GM12891 (cell line): Measurements from ENCODE around the gene FUBP3.

Experiments
- PAX5 ChIP-seq: IDR thresholded peaks from 2 replicates; pipeline ENCODE4 v1.6.1; 2011; ENCODE audit warnings: low read length, moderate library complexity, mild to moderate bottlenecking; ENCODE audit not compliant: insufficient read depth, severe bottlenecking
- POLR2A ChIP-seq: IDR thresholded peaks from 2 replicates; pipeline ENCODE4 v1.6.1; 2011; ENCODE audit warnings: low read depth, low read length, control low read depth
- POLR2AphosphoS5 ChIP-seq: IDR thresholded peaks from 2 replicates; pipeline ENCODE4 v1.6.1; 2011; ENCODE audit warnings: low read depth, low read length, control low read depth
- SPI1 ChIP-seq: IDR thresholded peaks from 2 replicates; pipeline ENCODE4 v1.6.1; 2011; ENCODE audit warnings: low read depth, low read length, control low read depth
- TAF1 ChIP-seq: IDR thresholded peaks from 2 replicates; pipeline ENCODE4 v1.6.1; 2011; ENCODE audit warnings: low read depth, low read length, control low read depth

DNA sequence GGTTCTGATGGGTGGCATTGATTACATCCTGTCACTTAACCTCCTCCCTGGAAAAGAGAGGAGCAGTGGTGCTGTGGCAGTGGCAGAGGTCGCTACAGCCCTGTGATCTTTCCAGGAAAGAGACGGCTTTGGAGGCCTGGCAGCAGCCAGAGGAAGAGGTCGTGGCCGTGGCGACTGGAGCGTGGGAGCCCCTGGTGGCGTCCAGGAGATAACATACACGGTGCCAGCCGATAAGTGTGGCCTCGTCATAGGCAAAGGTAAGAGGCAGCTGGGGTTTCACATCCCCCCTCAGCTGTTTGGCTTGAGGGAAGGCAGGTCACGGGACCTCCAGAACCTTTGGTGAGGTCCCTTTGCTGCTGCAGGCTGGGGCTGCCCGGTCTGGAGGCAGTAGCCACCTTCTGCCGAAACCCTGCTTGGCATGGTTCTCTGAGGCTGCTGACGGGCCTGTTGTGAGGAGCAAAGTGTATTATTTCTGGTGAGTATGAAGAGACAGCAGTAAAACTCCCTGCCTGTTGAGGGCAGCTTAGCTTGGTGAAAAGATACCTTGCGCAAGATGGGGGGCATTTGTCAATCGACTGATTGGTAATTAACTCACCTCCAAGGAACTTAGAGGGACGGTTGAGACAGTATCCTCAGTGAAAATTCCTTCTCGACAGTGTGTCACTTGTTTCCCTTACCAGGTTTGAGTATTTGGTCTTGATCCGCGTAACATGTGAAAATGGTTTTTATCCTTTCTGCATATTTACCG lies 47.0 kb downstream of the FUBP3 start:
- no peak for TF ChIP-seq POLR2A
- TF ChIP-seq PAX5, result no peak
- TF ChIP-seq POLR2AphosphoS5, result no peak
- TF ChIP-seq TAF1, result no peak
- TF ChIP-seq SPI1, result no peak
